ENCODE measurements around the gene ECI1.
A peak's percentile ranks its signal among the peaks of the same experiment; 100 is the strongest.

Gene ECI1

DNA sequence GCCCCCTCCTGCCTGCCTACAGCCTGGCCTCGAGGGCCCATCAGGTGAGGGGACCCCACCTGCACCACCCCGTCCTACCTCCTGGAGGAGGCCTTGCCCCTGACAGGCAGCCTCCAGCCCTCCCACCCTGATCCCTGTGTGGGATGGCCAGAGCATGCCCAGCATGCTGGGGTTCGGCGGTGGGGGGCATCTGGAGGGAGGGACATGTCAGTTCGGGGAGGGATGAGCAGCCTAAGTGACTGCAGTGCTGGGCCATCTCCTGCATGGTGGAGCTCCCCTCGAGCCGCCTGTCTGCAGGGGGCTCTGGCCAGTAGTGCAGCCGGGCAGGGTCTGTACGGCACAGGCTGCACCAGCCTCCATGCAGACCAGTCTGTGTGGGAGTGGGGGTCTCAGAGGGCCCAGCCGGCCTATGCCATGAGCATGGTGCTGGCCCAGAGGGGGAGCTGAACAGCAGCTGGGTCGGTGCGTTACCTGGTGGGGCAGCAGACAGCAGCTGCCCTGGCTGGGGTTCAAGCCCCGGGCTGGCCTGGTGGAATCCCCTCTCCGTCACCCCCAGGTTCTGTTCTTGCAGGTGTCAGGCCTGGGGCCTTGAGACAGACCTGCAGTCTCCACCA, 20.6 kb upstream of the ECI1 start:
- H4K91ac ChIP-seq (ENCODE audit: low read depth, low read length, poor library complexity): no peak overlapping the region
- H2BK15ac ChIP-seq (ENCODE audit: low read length): no peak overlapping the region
- peaks cover 0 to 7% of the 10 kb centered on the region in 2 donors for H3K36me3 ChIP-seq (replicated peaks in 1 of 2; ENCODE audit: control insufficient read depth in 2 of 2, insufficient read depth in 2 of 2, low read length in 2 of 2)
- no peak overlapping the region for H3K14ac ChIP-seq (ENCODE audit: low read length)
- H3K4ac ChIP-seq (ENCODE audit: low read length): no peak overlapping the region
- H2BK120ac ChIP-seq (ENCODE audit: low read depth, low read length): no peak overlapping the region
- H3K9ac ChIP-seq (ENCODE audit: low read depth, low read length, poor library complexity): peak overlapping the region; percentile 50
- WGBS, 2 donors (ENCODE audit: extremely low coverage in 2 of 2, insufficient read length in 2 of 2, insufficient replicate concordance in 1 of 2): no CpG with 5 or more reads among the region's 14 CpGs
- no peak overlapping the region for H2AFZ ChIP-seq (ENCODE audit: low read length)
- H2AK5ac ChIP-seq (ENCODE audit: low read depth, low read length): peak overlapping the region; percentile 26
- H3K4me3 ChIP-seq (ENCODE audit: low read length in 2 of 2): no peak overlapping the region
- H3K23ac ChIP-seq (ENCODE audit: low read depth, low read length, poor library complexity): peak overlapping the region; percentile 55
- no peaks in the 10 kb centered on the region for H3K27me3 ChIP-seq (ENCODE audit: control insufficient read depth in 3 of 3, insufficient read depth in 3 of 3, low read depth in 1 of 3, low read length in 3 of 3)
- no peak overlapping the region for H4K8ac ChIP-seq (ENCODE audit: low read depth, low read length)
- H3K18ac ChIP-seq (ENCODE audit: low read length): no peak overlapping the region
- H3K9me3 ChIP-seq (replicated peaks in 1 of 2; ENCODE audit: control insufficient read depth in 2 of 2, insufficient read depth in 1 of 2, low read depth in 1 of 2, low read length in 2 of 2): no peaks in the 10 kb centered on the region
- H2BK5ac ChIP-seq (ENCODE audit: low read length): peak overlapping the region; percentile 53
- peaks cover 16% of the 10 kb centered on the region for H3K79me1 ChIP-seq (ENCODE audit: low read depth, low read length)
- no peak overlapping the region for H3K4me2 ChIP-seq (ENCODE audit: insufficient read depth, low read length, poor library complexity, severe bottlenecking)
- peaks cover 6 to 7% of the 10 kb centered on the region in 2 donors for H3K4me1 ChIP-seq (ENCODE audit: control insufficient read depth in 2 of 2, insufficient read depth in 1 of 2, low read depth in 1 of 2, low read length in 2 of 2)
- H2BK12ac ChIP-seq (ENCODE audit: low read length): peak overlapping the region; percentile 16
- no peak overlapping the region for H3K27ac ChIP-seq (replicated peaks; ENCODE audit: low read length)
- DNase-seq (ENCODE audit: low spot score): no peak

DNA sequence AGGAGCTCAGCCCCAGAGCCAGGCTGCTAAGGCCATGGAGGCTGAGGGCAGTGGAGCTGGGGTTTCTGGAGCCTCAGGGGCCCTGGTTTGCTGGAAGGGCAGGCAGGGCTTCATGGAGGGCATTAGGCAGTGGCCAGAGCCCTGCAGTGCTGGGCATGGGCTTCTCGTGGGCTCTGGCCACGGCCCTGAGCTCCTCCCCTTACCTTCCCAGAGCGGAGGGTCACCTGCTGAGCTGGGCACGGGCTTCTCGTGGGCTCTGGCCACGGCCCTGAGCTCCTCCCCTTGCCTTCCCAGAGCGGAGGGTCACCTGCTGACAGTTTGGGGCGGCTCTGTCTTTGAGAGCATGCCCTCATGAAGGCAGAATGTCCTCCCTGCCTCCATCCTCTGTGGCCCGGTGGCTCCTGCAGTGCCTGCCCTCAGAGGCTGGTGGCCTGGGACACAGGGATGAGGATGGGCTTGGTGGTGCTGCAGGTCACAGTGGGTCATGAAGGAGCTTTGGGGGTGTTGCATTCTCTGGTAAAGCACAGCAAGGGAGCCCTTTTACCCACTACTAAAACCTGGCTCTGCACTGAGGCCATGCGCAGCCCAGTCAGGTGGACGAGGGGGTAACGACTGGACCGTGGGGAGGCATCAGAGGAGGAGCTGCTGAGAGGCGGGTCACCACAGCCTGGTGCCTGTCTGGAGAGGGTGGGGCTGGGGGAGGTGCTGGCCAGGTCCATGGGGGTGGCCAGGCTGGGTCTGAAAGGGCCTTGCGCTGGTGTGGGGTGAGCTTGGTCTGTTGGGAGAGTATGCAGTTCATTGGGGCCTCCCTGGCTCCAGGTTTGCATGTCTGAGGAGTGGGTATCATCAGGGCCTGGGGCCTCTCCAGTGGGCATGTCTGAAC, 19.4 kb upstream of the ECI1 start:
- peaks cover 2 to 16% of the 10 kb centered on the region in 2 donors for H3K36me3 ChIP-seq (replicated peaks in 1 of 2; ENCODE audit: control insufficient read depth in 2 of 2, insufficient read depth in 2 of 2, low read length in 2 of 2)
- no peak overlapping the region for H3K27ac ChIP-seq (replicated peaks; ENCODE audit: low read length)
- no peak overlapping the region for H3K4me2 ChIP-seq (ENCODE audit: insufficient read depth, low read length, poor library complexity, severe bottlenecking)
- H2BK5ac ChIP-seq (ENCODE audit: low read length): no peak overlapping the region
- H3K4me3 ChIP-seq (ENCODE audit: low read length in 2 of 2): no peak overlapping the region
- no peak overlapping the region for H3K9ac ChIP-seq (ENCODE audit: low read depth, low read length, poor library complexity)
- WGBS, 2 donors (ENCODE audit: extremely low coverage in 2 of 2, insufficient read length in 2 of 2, insufficient replicate concordance in 1 of 2): no CpG with 5 or more reads among the region's 15 CpGs
- no peak overlapping the region for H3K14ac ChIP-seq (ENCODE audit: low read length)
- H2BK15ac ChIP-seq (ENCODE audit: low read length): no peak overlapping the region
- no peak overlapping the region for H4K91ac ChIP-seq (ENCODE audit: low read depth, low read length, poor library complexity)
- H3K4me1 ChIP-seq (ENCODE audit: control insufficient read depth in 2 of 2, insufficient read depth in 1 of 2, low read depth in 1 of 2, low read length in 2 of 2): peaks cover 10% of the 10 kb centered on the region in 2 donors
- no peak for DNase-seq (ENCODE audit: low spot score)
- no peaks in the 10 kb centered on the region for H3K27me3 ChIP-seq (ENCODE audit: control insufficient read depth in 3 of 3, insufficient read depth in 3 of 3, low read depth in 1 of 3, low read length in 3 of 3)
- H2AFZ ChIP-seq (ENCODE audit: low read length): no peak overlapping the region
- peaks cover 16% of the 10 kb centered on the region for H3K79me1 ChIP-seq (ENCODE audit: low read depth, low read length)
- no peak overlapping the region for H4K8ac ChIP-seq (ENCODE audit: low read depth, low read length)
- H3K23ac ChIP-seq (ENCODE audit: low read depth, low read length, poor library complexity): peak overlapping the region; percentile 75
- H3K4ac ChIP-seq (ENCODE audit: low read length): no peak overlapping the region
- peak overlapping the region; percentile 25 for H2AK5ac ChIP-seq (ENCODE audit: low read depth, low read length)
- H2BK12ac ChIP-seq (ENCODE audit: low read length): no peak overlapping the region
- no peak overlapping the region for H3K18ac ChIP-seq (ENCODE audit: low read length)
- H3K9me3 ChIP-seq (replicated peaks in 1 of 2; ENCODE audit: control insufficient read depth in 2 of 2, insufficient read depth in 1 of 2, low read depth in 1 of 2, low read length in 2 of 2): no peaks in the 10 kb centered on the region
- no peak overlapping the region for H2BK120ac ChIP-seq (ENCODE audit: low read depth, low read length)

DNA sequence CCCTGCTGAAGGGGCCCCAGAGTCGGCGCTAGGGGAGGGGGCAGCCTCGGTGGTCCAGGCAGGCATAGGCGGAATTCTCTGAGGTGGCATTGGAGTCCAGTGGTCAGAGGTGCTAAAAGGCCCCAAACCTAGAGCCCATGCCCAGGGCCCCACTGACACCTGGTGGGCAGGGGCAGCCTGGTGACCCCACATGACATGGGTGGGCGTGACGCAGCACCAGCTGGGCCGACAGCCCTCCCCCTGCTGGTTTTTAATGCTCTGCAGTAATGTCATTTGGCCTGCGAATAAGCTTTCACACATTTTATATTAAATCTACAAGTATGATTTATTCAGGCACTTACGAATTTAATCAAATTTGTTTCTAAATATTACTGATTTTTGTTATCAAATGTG, 18.7 kb upstream of the ECI1 start:
- Histone ChIP-seq H3K79me1 (ENCODE audit: low read depth, low read length) (peaks cover 16% of the 10 kb centered on the region), H2AFZ (ENCODE audit: low read length) (no peak overlapping the region), H4K8ac (ENCODE audit: low read depth, low read length) (no peak overlapping the region), H2BK5ac (ENCODE audit: low read length) (no peak overlapping the region), H3K9me3 (replicated peaks in 1 of 2; ENCODE audit: control insufficient read depth in 2 of 2, insufficient read depth in 1 of 2, low read depth in 1 of 2, low read length in 2 of 2) (no peaks in the 10 kb centered on the region), H3K18ac (ENCODE audit: low read length) (no peak overlapping the region), H2BK15ac (ENCODE audit: low read length) (no peak overlapping the region), H3K4me2 (ENCODE audit: insufficient read depth, low read length, poor library complexity, severe bottlenecking) (no peak overlapping the region), H3K4ac (ENCODE audit: low read length) (no peak overlapping the region), H3K27me3 (ENCODE audit: control insufficient read depth in 3 of 3, insufficient read depth in 3 of 3, low read depth in 1 of 3, low read length in 3 of 3) (no peaks in the 10 kb centered on the region), H3K4me3 (ENCODE audit: low read length in 2 of 2) (peak overlapping the region in 1 of 2 donors; percentile 77), H3K36me3 (replicated peaks in 1 of 2; ENCODE audit: control insufficient read depth in 2 of 2, insufficient read depth in 2 of 2, low read length in 2 of 2) (peaks cover 2 to 21% of the 10 kb centered on the region in 2 donors), H3K27ac (replicated peaks; ENCODE audit: low read length) (no peak overlapping the region), H2BK120ac (ENCODE audit: low read depth, low read length) (no peak overlapping the region), H2BK12ac (ENCODE audit: low read length) (no peak overlapping the region), H3K9ac (ENCODE audit: low read depth, low read length, poor library complexity) (no peak overlapping the region), H4K91ac (ENCODE audit: low read depth, low read length, poor library complexity) (no peak overlapping the region), H3K4me1 (ENCODE audit: control insufficient read depth in 2 of 2, insufficient read depth in 1 of 2, low read depth in 1 of 2, low read length in 2 of 2) (peaks cover 11% of the 10 kb centered on the region in 2 donors), H2AK5ac (ENCODE audit: low read depth, low read length) (no peak overlapping the region), H3K14ac (ENCODE audit: low read length) (no peak overlapping the region), H3K23ac (ENCODE audit: low read depth, low read length, poor library complexity) (peak overlapping the region; percentile 4)
- no peak for DNase-seq (ENCODE audit: low spot score)
- no CpG with 5 or more reads among the region's 9 CpGs for WGBS, 2 donors (ENCODE audit: extremely low coverage in 2 of 2, insufficient read length in 2 of 2, insufficient replicate concordance in 1 of 2)

Data from neuronal stem cell (in vitro differentiated cells).